B cell (primary cell): ENCODE results near the gene PLIN5. TPM values are rescaled to one million over a fixed set of nuclear protein-coding genes. Genes with fewer than 3 reads are reported as not detected.
"Not testable (repeated sequence)": the region's sequence is repeated elsewhere in the genome, so short reads cannot be mapped to it uniquely, and the experiment has no call there.

Experiments used
- ATAC-seq: fragments of 200-7000 bp; cut with Tn5 transposase; one replicate; pipeline ENCODE4 v1.10.0; 2021; ENCODE audit warnings: low read depth, mild to moderate bottlenecking, moderate number of reproducible peaks, moderate library complexity
- CTCF ChIA-PET: fragments of 350-600 bp; sonication (Branson Sonifier 250); formaldehyde crosslinking; loops from one replicate; lab custom pipeline; 2021; ENCODE audit warnings: antibody characterized with exemption, inconsistent platforms; lab: Charles Lee
- POLR2A ChIA-PET: fragments of 350-600 bp; sonication (Branson Sonifier 250); formaldehyde crosslinking; loops from one replicate; lab custom pipeline; 2021; ENCODE audit warnings: antibody characterized with exemption; lab: Charles Lee
- DNase-seq: peaks from one replicate; pipeline ENCODE4 v3.0.0; 2013
- H2AFZ ChIP-seq: 2 replicates; pipeline ENCODE4 v1.6.1; 2012; ENCODE audit warnings: mild to moderate bottlenecking, low read depth, low read length; ENCODE audit not compliant: insufficient read depth, poor library complexity, severe bottlenecking
- H3K27ac ChIP-seq, 2 donors: 1 replicate in 1 of 2; 2 replicates in 1 of 2; pipeline ENCODE4 v1.5.1; 2012 to 2013; ENCODE audit warnings: low read length in 2 of 2, mild to moderate bottlenecking in 2 of 2, moderate library complexity in 1 of 2
- H3K27me3 ChIP-seq, 4 experiments: fragments of 200-600 bp in 1 of 4; sonication (generic) in 1 of 4; replicated peaks in 1 of 4; 1 replicate in 2 of 4; 2 replicates in 2 of 4; pipeline versions ENCODE4 v1.6.1 to v1.7.0; 2013 to 2016; ENCODE audit warnings: low read length in 3 of 4, mild to moderate bottlenecking in 2 of 4, mixed read lengths in 1 of 4, moderate library complexity in 1 of 4; ENCODE audit not compliant: insufficient read depth in 4 of 4, control insufficient read depth in 3 of 4; ENCODE audit errors: control extremely low read depth in 1 of 4
- H3K36me3 ChIP-seq, 2 experiments: replicated peaks in 1 of 2; 1 replicate in 1 of 2; 2 replicates in 1 of 2; pipeline versions ENCODE4 v1.6.1 to v1.7.1; 2013; ENCODE audit warnings: low read length in 1 of 2; ENCODE audit not compliant: insufficient read depth in 2 of 2, control insufficient read depth in 1 of 2; ENCODE audit errors: control extremely low read depth in 1 of 2, extremely low read depth in 1 of 2
- H3K4me1 ChIP-seq, 2 donors: fragments of 200-600 bp in 1 of 2; sonication (generic) in 1 of 2; 1 replicate in 1 of 2; 2 replicates in 1 of 2; pipeline versions ENCODE4 v1.5.1 to v1.6.1; 2013 to 2017; ENCODE audit warnings: low read length in 2 of 2; ENCODE audit not compliant: control insufficient read depth in 2 of 2, insufficient read depth in 2 of 2
- H3K4me2 ChIP-seq: replicated peaks from 2 replicates; pipeline ENCODE3; 2012; ENCODE audit warnings: mild to moderate bottlenecking, low read depth, low read length; ENCODE audit not compliant: poor library complexity, severe bottlenecking
- H3K4me3 ChIP-seq, 5 experiments: fragments of 200-600 bp in 1 of 5; sonication (generic) in 1 of 5; 1 replicate in 3 of 5; 2 replicates in 2 of 5; pipeline versions ENCODE4 v1.5.1 to v1.7.0; 2011 to 2016; ENCODE audit warnings: low read length in 4 of 5, mild to moderate bottlenecking in 4 of 5, low read depth in 2 of 5, control low read depth in 1 of 5, moderate library complexity in 1 of 5; ENCODE audit not compliant: insufficient read depth in 1 of 5; ENCODE audit errors: control extremely low read depth in 1 of 5, extremely low read depth in 1 of 5
- H3K79me2 ChIP-seq: fragments of 200-600 bp; sonication (generic); one replicate; pipeline ENCODE4 v1.6.0; 2016; ENCODE audit warnings: low read length; ENCODE audit not compliant: control insufficient read depth, insufficient read depth
- H3K9ac ChIP-seq: fragments of 200-600 bp; sonication (generic); 2 replicates; pipeline ENCODE4 v1.6.1; 2017; ENCODE audit warnings: mild to moderate bottlenecking, low read length, moderate library complexity
- H3K9me3 ChIP-seq, 3 donors: one replicate each; pipeline versions ENCODE4 v1.6.1 to v1.7.1; 2013; ENCODE audit warnings: low read length in 2 of 3; ENCODE audit not compliant: control insufficient read depth in 2 of 3, insufficient read depth in 1 of 3; ENCODE audit errors: control extremely low read depth in 1 of 3
- H4K20me1 ChIP-seq: 2 replicates; pipeline ENCODE4 v1.6.0; 2012; ENCODE audit warnings: mild to moderate bottlenecking, low read length; ENCODE audit not compliant: insufficient read depth, control insufficient read depth, poor library complexity, severe bottlenecking
- H3K27ac Mint-ChIP-seq: one replicate; pipeline ENCODE4 v1.8.0; 2021; ENCODE audit warnings: mixed read lengths
- H3K27me3 Mint-ChIP-seq: one replicate; pipeline ENCODE4 v1.8.0; 2021; ENCODE audit warnings: mixed read lengths
- H3K4me1 Mint-ChIP-seq: one replicate; pipeline ENCODE4 v1.8.0; 2021; ENCODE audit warnings: mixed read lengths
- H3K4me3 Mint-ChIP-seq: one replicate; pipeline ENCODE4 v1.8.0; 2021; ENCODE audit warnings: mixed read lengths
- H3K9me3 Mint-ChIP-seq: one replicate; pipeline ENCODE4 v1.8.0; 2022; ENCODE audit warnings: mixed read lengths; ENCODE audit not compliant: insufficient read depth
- EZH2 ChIP-seq: IDR thresholded peaks from 2 replicates; pipeline ENCODE4 v1.6.1; 2012; ENCODE audit warnings: borderline replicate concordance, low read depth, mild to moderate bottlenecking, moderate library complexity, low read length; ENCODE audit not compliant: insufficient read depth, poor library complexity, severe bottlenecking
- WGBS: methylation state at CpG from one replicate; pipeline ENCODE4 v1.1.5; 2013; ENCODE audit warnings: missing lambda C conversion rate; ENCODE audit not compliant: insufficient coverage; 5-methylcytosine and 5-hydroxymethylcytosine counted together
- intact Hi-C: fragments of 100-400 bp; cut with micrococcal nuclease; formaldehyde crosslinking; loops from one replicate; pipeline ENCODE4 v1.10.0; 2022
- polyA plus RNA-seq: library from polyadenylated mRNA; depleted of rRNA; stranded (reverse); fragments of >200 nt; gene quantifications from 2 replicates; pipeline ENCODE4 v1.2.3, GENCODE V29; 2012
- total RNA-seq, 2 donors: library from RNA; stranded (reverse); fragments of 120-200 nt in 1 of 2; gene quantifications; 1 replicate in 1 of 2; 2 replicates in 1 of 2; pipeline versions ENCODE4 v1.2.3 to v1.2.4, GENCODE V29; 2013 to 2022
- TF ChIP-seq, protein P1 (sequence below): fragments of 200-600 bp; IDR thresholded peaks from one replicate; pipeline ENCODE4 v1.8.0; 2022; ENCODE audit warnings: antibody characterized with exemption, mild to moderate bottlenecking

PLIN5 gene
- total and polyA plus RNA-seq, 2 donors (not counting 1 experiment from before 2014, with no cell fraction given), result 0.15 to 0.27 TPM

DNA sequence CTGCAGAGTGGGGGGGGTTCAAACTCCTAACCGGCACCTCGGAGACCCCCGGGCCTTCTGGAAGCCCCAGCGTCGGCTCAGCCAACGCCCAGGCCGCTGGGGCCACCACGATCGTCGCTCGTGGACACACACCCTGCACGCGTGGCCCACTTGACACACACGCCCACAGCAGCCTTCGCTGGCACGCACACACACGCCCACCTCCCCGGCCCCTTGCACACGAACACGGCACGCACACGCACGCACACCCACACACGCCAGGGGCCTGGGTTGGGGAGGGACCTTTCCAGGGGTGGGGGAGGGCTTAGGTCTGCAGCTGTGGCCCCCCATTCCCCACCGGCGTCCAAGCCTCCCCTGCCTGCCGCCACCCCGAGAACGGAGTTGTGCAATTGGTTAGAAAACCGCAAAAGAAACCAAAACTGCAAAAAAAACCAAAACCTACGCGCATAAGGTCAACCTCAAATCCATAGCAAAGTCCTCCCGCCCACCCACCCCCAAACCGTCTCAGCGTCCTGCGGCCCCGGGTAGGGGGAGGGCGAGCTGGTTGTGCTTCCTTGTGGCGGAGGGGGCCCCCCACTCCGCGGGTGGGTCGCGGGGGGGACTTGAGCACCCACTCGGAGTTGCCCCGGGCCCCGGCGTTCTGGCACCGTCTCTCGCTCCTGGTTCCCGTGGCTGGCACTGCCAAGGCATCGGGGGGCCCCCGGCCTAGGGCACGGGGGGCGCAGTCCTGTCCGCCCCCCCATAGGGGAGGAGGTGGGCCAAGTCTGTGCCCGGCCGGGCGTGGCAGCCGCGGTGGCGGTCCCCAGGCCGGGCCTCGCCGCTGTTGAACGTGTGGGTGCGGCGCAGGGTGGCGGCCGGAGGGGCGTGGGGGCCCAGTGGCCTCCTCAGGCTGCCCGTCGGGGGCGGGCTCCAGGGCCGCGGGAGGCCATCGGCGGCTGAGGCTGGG lies 8.1 kb upstream of the PLIN5 start:
- DNase-seq (no peak), ATAC-seq (no peak)
- H3K4me3 Mint-ChIP-seq, result no peak overlapping the region
- Histone ChIP-seq H3K4me3 (no peak overlapping the region), H3K27ac (no peak overlapping the region), H3K9me3 (peaks cover 0 to 28% (median 0%) of the 10 kb centered on the region in 3 donors), H3K4me1 (peaks cover 11% of the 10 kb centered on the region in 2 donors), H3K4me2 (peak overlapping the region; percentile 22), H3K79me2 (no peaks in the 10 kb centered on the region), H3K27me3 (peaks cover 0 to 13% (median 0%) of the 10 kb centered on the region in 4 experiments), H2AFZ (no peak overlapping the region), H3K36me3 (no peaks in the 10 kb centered on the region), H3K9ac (no peak overlapping the region), H4K20me1 (no peaks in the 10 kb centered on the region)
- TF ChIP-seq EZH2, result no peak
- TF ChIP-seq, protein P1, sequence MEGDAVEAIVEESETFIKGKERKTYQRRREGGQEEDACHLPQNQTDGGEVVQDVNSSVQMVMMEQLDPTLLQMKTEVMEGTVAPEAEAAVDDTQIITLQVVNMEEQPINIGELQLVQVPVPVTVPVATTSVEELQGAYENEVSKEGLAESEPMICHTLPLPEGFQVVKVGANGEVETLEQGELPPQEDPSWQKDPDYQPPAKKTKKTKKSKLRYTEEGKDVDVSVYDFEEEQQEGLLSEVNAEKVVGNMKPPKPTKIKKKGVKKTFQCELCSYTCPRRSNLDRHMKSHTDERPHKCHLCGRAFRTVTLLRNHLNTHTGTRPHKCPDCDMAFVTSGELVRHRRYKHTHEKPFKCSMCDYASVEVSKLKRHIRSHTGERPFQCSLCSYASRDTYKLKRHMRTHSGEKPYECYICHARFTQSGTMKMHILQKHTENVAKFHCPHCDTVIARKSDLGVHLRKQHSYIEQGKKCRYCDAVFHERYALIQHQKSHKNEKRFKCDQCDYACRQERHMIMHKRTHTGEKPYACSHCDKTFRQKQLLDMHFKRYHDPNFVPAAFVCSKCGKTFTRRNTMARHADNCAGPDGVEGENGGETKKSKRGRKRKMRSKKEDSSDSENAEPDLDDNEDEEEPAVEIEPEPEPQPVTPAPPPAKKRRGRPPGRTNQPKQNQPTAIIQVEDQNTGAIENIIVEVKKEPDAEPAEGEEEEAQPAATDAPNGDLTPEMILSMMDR, result no peak
- H3K4me1 Mint-ChIP-seq, result peaks cover 11% of the 10 kb centered on the region
- no peaks in the 10 kb centered on the region for H3K9me3 Mint-ChIP-seq
- ChIA-PET CTCF (no interaction called here), POLR2A (interaction anchor here (0.5 kb wide), 1 partner anchor 22 kb away, joined by 3 read pairs; no protein-coding TSS in a partner anchor)
- intact Hi-C loops, result no loop called here
- peaks cover 9% of the 10 kb centered on the region for H3K27me3 Mint-ChIP-seq
- 87% methylated on average over 68 of the region's 77 CpGs for WGBS
- no peak overlapping the region for H3K27ac Mint-ChIP-seq

DNA sequence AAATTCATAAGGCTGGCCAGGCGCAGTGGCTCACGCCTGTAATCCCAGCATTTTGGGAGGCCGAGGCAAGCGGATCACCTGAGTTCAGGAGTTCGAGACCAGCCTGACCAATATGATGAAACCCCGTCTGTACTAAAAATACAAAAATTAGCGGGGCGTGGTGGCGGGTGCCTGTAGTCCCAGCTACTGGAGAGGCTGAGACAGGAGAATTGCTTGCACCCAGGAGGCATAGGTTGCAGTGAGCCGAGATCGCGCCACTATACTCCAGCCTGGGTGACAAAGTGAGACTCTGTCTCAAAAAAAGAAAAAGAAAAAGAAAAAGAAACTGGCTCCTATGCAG lies 6.8 kb upstream of the PLIN5 start:
- H3K4me1 Mint-ChIP-seq, result peaks cover 11% of the 10 kb centered on the region
- H3K27me3 Mint-ChIP-seq, H3K27ac ChIP-seq, H3K79me2 ChIP-seq, H3K9me3 Mint-ChIP-seq, H3K4me3 ChIP-seq, CTCF ChIA-PET, ATAC-seq, POLR2A ChIA-PET, intact Hi-C loops, DNase-seq, H4K20me1 ChIP-seq, H3K4me2 ChIP-seq, H3K36me3 ChIP-seq, H3K9ac ChIP-seq, H2AFZ ChIP-seq, H3K27ac Mint-ChIP-seq, H3K4me3 Mint-ChIP-seq: not testable (repeated sequence)
- Histone ChIP-seq H3K9me3 (peaks cover 0 to 33% (median 0%) of the 10 kb centered on the region in 3 donors), H3K4me1 (peaks cover 11% of the 10 kb centered on the region in 2 donors), H3K27me3 (peaks cover 0 to 20% (median 0%) of the 10 kb centered on the region in 4 experiments)
- WGBS, result 98% methylated on average over 10 of the region's 12 CpGs
